Testis (tissue), 3 donors: ENCODE results near the gene BRINP2. TPM values are rescaled to one million over a fixed set of nuclear protein-coding genes. Genes with fewer than 3 reads are reported as not detected.
A peak's percentile ranks its signal among the peaks of the same experiment; 100 is the strongest.

Experiments
- DNase-seq: peaks from one replicate; pipeline ENCODE4 v3.0.0-alpha.2; 2019
- H3K27ac ChIP-seq, 2 donors: fragments of 200-600 bp; sonication (generic); one replicate each; pipeline ENCODE4 v1.5.1; 2019
- H3K27me3 ChIP-seq: fragments of 200-600 bp; sonication (generic); one replicate; pipeline ENCODE4 v1.5.1; 2019
- H3K36me3 ChIP-seq: fragments of 200-600 bp; sonication (generic); one replicate; pipeline ENCODE4 v1.5.1; 2017; ENCODE audit warnings: low read depth; ENCODE audit errors: missing control alignments
- H3K4me1 ChIP-seq: fragments of 200-600 bp; sonication (generic); one replicate; pipeline ENCODE4 v1.5.1; 2019
- H3K4me3 ChIP-seq, 2 donors: fragments of 200-600 bp; sonication (generic); one replicate each; pipeline ENCODE4 v1.5.1; 2017 to 2019
- H3K9me3 ChIP-seq: fragments of 200-600 bp; sonication (generic); one replicate; pipeline ENCODE4 v1.5.1; 2017
- POLR2A ChIP-seq: fragments of 450-650 bp; IDR thresholded peaks from one replicate; pipeline ENCODE4 v1.6.1; 2017; ENCODE audit warnings: antibody characterized with exemption, mild to moderate bottlenecking, moderate library complexity
- WGBS, 2 donors: methylation state at CpG; one replicate each; pipeline ENCODE4 v1.1.5; 2018; 5-methylcytosine and 5-hydroxymethylcytosine counted together
- intact Hi-C: fragments of 100-400 bp; cut with DNase I; formaldehyde crosslinking; loops from one replicate; pipeline ENCODE4 v1.15.1; 2023; ENCODE audit warnings: low total_unique reads
- polyA plus RNA-seq: library from polyadenylated mRNA; stranded (reverse); fragments of 350-450 nt; fragmentation: Illumina TruSeq; extraction: RNeasy Lipid Tissue Mini Kit (QIAGEN cat#74804); gene quantifications from one replicate; pipeline ENCODE4 v1.2.3, GENCODE V29; 2014; ENCODE audit warnings: low read depth, low replicate concordance; ENCODE audit not compliant: insufficient read depth
- total RNA-seq, 2 donors: library from RNA; depleted of rRNA; stranded (reverse); fragments of >200 nt; gene quantifications; one replicate each; pipeline ENCODE4 v1.2.3, GENCODE V29; 2016
- TF ChIP-seq, protein P1 (sequence below), 3 experiments: fragments of 450-650 bp in 2 of 3; fragments of 200-600 bp in 1 of 3; sonication (generic) in 1 of 3; IDR thresholded peaks; one replicate each; pipeline ENCODE4 v1.5.1; 2016 to 2019; ENCODE audit warnings: antibody characterized with exemption in 3 of 3, mild to moderate bottlenecking in 2 of 3, moderate library complexity in 1 of 3

The BRINP2 gene
- total and polyA plus RNA-seq, 3 donors from 2014 or later, result 5.9 to 6.7 (median 6.1) TPM

DNA sequence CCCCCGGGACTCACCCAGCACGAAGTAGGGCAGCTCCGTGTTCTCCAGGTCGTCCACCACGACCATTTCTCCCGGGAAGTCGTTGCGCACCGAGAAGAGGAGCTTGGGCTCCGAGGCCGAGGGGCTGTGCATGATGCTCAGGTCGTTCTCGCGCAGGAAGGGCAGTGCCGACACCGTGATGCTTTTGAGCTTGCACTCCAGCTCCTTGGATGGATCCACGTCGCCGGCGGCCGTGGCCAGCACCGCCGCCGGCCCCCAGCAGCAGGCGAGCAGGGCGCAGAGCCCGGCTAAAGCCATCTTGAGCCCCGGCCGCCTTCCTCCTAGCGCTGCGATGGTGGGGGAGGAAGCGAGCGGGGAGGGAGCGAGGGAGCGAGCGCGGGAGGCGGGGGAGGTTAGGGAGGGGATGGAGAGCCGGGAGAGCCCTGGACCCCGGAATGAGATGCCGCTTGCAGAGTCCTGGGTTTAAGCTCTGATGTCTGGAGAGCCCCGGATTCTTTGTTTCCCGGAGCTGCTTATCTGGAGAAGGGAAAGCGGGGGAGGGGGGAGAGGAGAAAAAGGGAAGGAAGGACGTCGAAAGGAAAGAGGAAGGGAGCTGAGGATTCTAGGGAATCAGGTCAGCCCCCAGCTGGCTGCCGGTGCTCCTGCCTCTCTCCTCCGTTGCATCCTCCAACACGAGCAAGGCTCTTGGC is 6.2 kb upstream of the BRINP2 start, which contains the start of gene ASTN1:
TSS of gene ASTN1 (minus strand) at position 333 of the 689 bp plus-strand sequence. CDS start at position 297, 36 bp downstream.
- H3K4me1 ChIP-seq, result peaks cover 3% of the 10 kb centered on the region
- H3K36me3 ChIP-seq, result no peaks in the 10 kb centered on the region
- TF ChIP-seq, protein P1, sequence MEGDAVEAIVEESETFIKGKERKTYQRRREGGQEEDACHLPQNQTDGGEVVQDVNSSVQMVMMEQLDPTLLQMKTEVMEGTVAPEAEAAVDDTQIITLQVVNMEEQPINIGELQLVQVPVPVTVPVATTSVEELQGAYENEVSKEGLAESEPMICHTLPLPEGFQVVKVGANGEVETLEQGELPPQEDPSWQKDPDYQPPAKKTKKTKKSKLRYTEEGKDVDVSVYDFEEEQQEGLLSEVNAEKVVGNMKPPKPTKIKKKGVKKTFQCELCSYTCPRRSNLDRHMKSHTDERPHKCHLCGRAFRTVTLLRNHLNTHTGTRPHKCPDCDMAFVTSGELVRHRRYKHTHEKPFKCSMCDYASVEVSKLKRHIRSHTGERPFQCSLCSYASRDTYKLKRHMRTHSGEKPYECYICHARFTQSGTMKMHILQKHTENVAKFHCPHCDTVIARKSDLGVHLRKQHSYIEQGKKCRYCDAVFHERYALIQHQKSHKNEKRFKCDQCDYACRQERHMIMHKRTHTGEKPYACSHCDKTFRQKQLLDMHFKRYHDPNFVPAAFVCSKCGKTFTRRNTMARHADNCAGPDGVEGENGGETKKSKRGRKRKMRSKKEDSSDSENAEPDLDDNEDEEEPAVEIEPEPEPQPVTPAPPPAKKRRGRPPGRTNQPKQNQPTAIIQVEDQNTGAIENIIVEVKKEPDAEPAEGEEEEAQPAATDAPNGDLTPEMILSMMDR (IDR thresholded peaks at IDR 0.05), result no peak
- TF ChIP-seq POLR2A, result no peak
- peak within 1 kb of the TSS; percentile 25 to 47 for H3K4me3 ChIP-seq
- WGBS, 2 donors, result 1 to 2% methylated on average over 17 to 49 of the region's 49 CpGs
- H3K27ac ChIP-seq, result no peak within 1 kb of the TSS
- intact Hi-C loops, result no loop called here
- DNase-seq, result peak; percentile 14
- no peaks in the 10 kb centered on the region for H3K9me3 ChIP-seq
- H3K27me3 ChIP-seq, result no peaks in the 10 kb centered on the region

DNA sequence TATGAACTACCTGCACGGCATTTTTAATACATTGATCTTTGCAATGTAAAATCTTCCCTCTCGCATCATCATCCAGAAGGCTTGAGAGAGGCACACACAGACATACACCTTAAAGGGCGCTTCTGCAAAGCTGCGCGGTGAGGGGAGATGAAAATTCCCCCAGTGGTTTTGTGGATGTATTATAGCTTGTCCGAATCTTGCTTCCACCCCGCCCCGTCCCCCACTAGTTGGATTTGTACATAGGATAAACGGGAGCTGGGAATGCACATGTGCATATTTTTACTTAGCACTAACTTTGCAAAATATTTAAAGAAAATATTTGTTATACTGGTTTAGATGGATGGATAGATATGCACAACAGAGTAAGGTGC is 5.7 kb upstream of the BRINP2 start:
- Histone ChIP-seq H3K27ac (no peak overlapping the region), H3K36me3 (no peaks in the 10 kb centered on the region), H3K27me3 (no peaks in the 10 kb centered on the region), H3K9me3 (no peaks in the 10 kb centered on the region), H3K4me1 (peaks cover 3% of the 10 kb centered on the region), H3K4me3 (peak overlapping the region in 1 of 2 donors; percentile 47)
- 3 to 4% methylated on average over 9 of the region's 9 CpGs for WGBS, 2 donors
- TF ChIP-seq POLR2A, result no peak
- TF ChIP-seq, protein P1 (IDR thresholded peaks at IDR 0.05), result no peak
- intact Hi-C loops, result no loop called here
- DNase-seq, result no peak

DNA sequence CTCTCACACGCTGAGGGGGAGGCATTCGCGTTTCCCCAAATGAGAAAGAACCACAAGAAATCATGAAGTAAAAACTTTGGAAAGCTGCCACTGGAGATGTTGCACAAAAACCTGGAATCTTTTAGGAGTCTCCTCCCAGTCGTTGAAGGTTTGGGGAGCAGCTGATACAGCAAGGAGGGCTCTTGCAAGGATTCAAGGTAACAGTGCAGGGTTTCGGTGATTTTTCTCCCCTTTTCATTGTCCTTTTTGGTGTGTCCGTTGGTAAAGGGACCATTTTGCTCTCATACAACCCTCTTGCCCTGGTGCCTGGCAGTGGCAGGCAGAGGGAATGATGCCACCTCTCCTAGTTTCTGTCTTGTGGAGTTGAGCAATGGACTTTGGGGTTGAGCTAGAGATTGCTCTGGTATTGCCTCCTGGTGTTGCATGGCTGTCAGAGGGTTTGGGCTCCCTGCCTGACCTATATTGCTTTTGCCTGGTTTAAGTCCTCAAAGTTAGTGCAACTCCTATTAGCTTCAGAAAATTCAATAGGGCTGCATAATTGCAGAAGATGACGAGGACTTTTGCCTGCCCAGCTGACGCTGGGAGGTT is 872 bp downstream of the BRINP2 start:
- no peak for DNase-seq
- Histone ChIP-seq H3K4me3 (peak overlapping the region; percentile 22 to 34), H3K27me3 (no peaks in the 10 kb centered on the region), H3K4me1 (no peaks in the 10 kb centered on the region), H3K9me3 (no peaks in the 10 kb centered on the region), H3K27ac (no peak overlapping the region), H3K36me3 (no peaks in the 10 kb centered on the region)
- intact Hi-C loops, result loop anchor here (10.0 kb wide), 1 partner anchor 277 kb away; no protein-coding TSS in a partner anchor
- TF ChIP-seq, protein P1 (IDR thresholded peaks at IDR 0.05), result no peak
- TF ChIP-seq POLR2A, result no peak
- 13 to 20% methylated on average over 7 to 8 of the region's 8 CpGs for WGBS, 2 donors

DNA sequence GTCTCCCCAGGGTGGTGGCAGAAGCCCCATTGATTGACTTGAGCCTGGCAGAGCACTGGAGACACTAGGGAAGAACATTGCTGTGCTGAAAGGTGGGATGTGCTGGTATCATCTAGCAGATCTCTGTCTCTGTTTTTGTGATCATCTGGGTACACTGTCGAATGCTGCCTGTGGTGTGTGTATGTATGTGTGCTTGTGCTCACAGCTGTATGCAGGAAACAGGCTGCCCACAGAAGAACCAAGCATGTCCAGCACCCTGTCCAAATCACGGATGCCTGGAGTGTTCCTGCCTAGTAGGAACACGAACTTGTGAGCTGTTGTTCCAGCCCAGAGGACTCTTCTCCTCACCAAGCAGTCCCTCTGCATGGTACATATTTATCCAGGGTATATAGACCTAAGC is 1.5 kb downstream of the BRINP2 start:
- H3K27me3 ChIP-seq, result no peaks in the 10 kb centered on the region
- intact Hi-C loops, result loop anchor here (10.0 kb wide), 1 partner anchor 277 kb away; no protein-coding TSS in a partner anchor
- TF ChIP-seq, protein P1 (IDR thresholded peaks at IDR 0.05), result no peak
- no peak for TF ChIP-seq POLR2A

More for the DNA sequence above, 1.5 kb downstream of the BRINP2 start:
- H3K4me3 ChIP-seq, result no peak overlapping the region
- H3K27ac ChIP-seq, result no peak overlapping the region
- no peaks in the 10 kb centered on the region for H3K9me3 ChIP-seq
- no peaks in the 10 kb centered on the region for H3K36me3 ChIP-seq
- WGBS, 2 donors, result 81 to 84% methylated on average over 3 of the region's 3 CpGs
- H3K4me1 ChIP-seq, result no peaks in the 10 kb centered on the region
- DNase-seq, result no peak
